ENCODE results near the gene TXNDC8.

The TXNDC8 gene

DNA sequence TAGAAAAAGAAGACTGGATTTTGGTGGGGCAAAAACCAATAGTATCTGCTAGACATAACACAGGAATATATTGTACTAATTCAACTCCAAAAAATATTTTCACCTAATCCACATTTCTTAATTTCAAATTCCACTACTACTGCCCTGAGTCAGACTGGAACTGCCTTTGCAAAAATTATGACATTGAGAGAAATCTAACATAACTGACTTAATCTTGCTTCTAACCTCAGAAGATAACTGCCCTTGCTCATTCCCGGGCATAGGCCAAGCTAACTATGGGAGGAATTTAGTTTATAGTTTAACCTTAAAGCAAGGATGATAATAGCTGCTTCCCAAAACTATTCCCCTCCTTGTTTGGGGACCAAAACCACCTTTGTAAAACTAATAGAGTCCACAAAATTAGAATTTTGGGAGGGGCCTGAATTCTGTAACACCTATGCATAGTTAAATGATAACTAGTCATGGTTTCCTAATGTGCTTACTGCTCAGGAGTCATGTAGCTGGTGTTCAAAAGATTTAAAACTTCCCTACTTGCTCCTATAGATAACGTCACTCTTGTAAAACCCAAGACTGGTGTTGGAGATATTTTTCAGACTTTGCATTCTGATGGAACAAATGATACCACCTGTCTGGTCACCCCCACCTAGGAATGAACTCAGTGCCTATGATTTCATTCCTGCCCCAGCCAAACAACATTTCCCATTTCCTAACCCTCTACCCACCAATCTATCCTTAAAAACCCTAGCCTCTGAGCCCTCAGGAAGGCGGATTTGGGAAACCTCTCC lies 67.3 kb downstream of the TXNDC8 start:
- H3K27me3 ChIP-seq (ENCODE audit: insufficient read depth, low read length), result no peaks in the 10 kb centered on the region
- no peaks in the 10 kb centered on the region for H3K36me3 ChIP-seq (ENCODE audit: insufficient read depth, low read depth, low read length)
- H3K4me1 ChIP-seq (ENCODE audit: insufficient read depth, low read length), result no peaks in the 10 kb centered on the region
- H3K27ac ChIP-seq (ENCODE audit: low read length), result no peak overlapping the region
- H3K9me3 ChIP-seq (ENCODE audit: insufficient read depth, low read depth, low read length), result no peaks in the 10 kb centered on the region
- no peak overlapping the region for H3K4me3 ChIP-seq (ENCODE audit: low read length)
- H3K9ac ChIP-seq (ENCODE audit: low read depth, low read length), result no peak overlapping the region

DNA sequence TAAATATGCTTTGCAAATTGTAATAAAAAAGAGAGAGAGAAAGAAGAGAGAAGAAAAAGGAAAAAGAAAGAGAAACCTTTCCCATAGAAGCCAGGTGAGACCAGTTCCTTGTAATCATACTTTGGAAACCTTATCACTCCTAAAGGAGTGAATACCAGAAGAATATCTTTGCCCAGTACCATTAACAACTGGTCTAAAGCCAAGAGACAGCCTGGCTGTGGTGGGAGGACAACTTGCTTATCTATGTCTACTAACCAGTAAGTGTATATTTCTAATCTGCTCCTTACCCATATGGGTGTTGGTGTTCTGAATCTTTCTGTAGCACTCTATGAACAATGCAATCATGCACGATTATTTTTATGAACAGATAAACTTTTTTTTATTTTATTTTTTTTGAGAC lies 70.9 kb downstream of the TXNDC8 start:
- Histone ChIP-seq H3K36me3 (ENCODE audit: insufficient read depth, low read depth, low read length) (no peaks in the 10 kb centered on the region), H3K27ac (ENCODE audit: low read length) (no peak overlapping the region), H3K4me3 (ENCODE audit: low read length) (no peak overlapping the region), H3K9me3 (ENCODE audit: insufficient read depth, low read depth, low read length) (no peaks in the 10 kb centered on the region), H3K9ac (ENCODE audit: low read depth, low read length) (no peak overlapping the region), H3K4me1 (ENCODE audit: insufficient read depth, low read length) (no peaks in the 10 kb centered on the region), H3K27me3 (ENCODE audit: insufficient read depth, low read length) (no peaks in the 10 kb centered on the region)

DNA sequence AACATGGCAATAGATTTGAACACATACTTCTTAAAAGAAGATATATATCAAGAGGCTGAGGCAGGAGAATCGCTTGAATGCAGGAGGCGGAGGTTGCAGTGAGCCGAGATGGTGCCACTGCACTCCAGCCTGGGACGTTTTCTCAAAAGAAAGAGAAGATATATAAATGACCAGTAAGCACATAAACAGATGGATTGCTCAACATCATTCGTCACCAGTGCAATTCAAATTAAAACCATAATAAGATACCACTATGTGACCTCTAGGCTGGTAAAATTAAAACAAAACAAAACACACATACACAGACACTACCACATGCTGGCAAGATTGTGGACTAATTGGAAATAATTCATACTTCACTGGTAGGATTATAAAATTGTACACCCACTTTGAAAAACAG lies 76.0 kb downstream of the TXNDC8 start:
- Histone ChIP-seq H3K27ac (ENCODE audit: low read length) (no peak overlapping the region), H3K36me3 (ENCODE audit: insufficient read depth, low read depth, low read length) (no peaks in the 10 kb centered on the region), H3K9me3 (ENCODE audit: insufficient read depth, low read depth, low read length) (no peaks in the 10 kb centered on the region), H3K4me3 (ENCODE audit: low read length) (no peak overlapping the region), H3K9ac (ENCODE audit: low read depth, low read length) (no peak overlapping the region), H3K27me3 (ENCODE audit: insufficient read depth, low read length) (no peaks in the 10 kb centered on the region), H3K4me1 (ENCODE audit: insufficient read depth, low read length) (peaks cover 12% of the 10 kb centered on the region; the same call in 1 of the 2 replicates)

DNA sequence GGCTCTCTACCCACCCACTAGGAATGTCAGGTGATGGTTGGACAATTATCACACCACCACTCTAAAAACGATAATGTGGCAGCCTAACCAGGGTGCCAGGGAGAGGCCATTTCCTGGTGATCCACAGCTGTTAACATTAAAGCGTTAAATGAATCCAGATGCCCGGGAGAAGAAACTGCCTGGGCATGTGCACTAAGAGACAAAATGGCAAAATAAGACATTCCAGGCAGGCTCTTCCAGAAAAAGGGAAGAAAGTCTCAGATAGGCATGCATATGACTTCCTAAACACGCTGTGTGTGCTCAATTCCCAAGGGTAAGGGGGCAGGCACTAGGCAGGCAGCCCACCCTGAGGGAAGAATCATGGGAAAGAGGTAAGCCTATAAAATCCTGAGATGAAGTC lies 76.8 kb downstream of the TXNDC8 start:
- Histone ChIP-seq H3K4me1 (ENCODE audit: insufficient read depth, low read length) (peaks cover 12% of the 10 kb centered on the region; the same call in 1 of the 2 replicates), H3K4me3 (ENCODE audit: low read length) (no peak overlapping the region), H3K9ac (ENCODE audit: low read depth, low read length) (no peak overlapping the region), H3K27me3 (ENCODE audit: insufficient read depth, low read length) (no peaks in the 10 kb centered on the region), H3K36me3 (ENCODE audit: insufficient read depth, low read depth, low read length) (no peaks in the 10 kb centered on the region), H3K9me3 (ENCODE audit: insufficient read depth, low read depth, low read length) (no peaks in the 10 kb centered on the region), H3K27ac (ENCODE audit: low read length) (no peak overlapping the region)

DNA sequence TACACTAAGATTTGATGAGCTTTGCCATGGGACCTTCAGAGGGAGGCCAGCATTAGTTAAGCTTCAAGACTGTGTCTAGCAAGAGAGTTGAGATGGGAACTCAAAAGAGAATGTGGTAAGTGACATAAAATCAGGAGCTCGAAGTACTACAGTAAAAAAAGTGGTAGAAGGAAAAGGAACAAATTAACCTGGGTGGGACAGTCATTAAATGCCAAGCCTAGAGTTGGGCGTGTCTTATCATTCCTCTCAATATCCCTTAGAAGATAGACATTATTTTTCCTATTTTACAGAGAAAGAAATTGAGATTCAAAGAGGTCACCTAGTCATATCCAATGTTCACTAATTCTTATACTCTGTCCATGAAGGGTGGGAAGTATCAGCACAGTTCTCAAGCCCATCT lies 78.1 kb downstream of the TXNDC8 start:
- Histone ChIP-seq H3K4me1 (ENCODE audit: insufficient read depth, low read length) (peaks cover 13% of the 10 kb centered on the region; the same call in 1 of the 2 replicates), H3K36me3 (ENCODE audit: insufficient read depth, low read depth, low read length) (no peaks in the 10 kb centered on the region)

DNA sequence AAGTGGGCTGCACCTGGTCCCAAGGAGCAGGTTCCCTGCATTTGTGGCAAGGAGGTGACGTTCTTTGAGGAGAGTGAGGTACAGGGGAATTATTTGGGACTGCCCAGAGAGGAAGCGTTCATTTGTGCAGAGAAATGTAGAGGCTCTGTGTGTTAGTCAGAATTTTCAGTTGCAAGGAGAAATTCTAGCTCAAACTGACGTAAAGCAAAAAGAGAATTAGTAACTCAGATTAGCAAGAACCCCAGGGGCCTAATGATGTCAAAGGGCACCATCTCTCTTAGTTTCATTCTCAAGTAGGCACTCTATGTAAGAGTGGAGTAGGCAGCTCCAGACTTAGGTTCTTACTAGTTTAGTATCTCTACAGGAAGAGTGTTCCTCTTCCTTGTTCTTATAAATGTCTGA lies 79.0 kb downstream of the TXNDC8 start:
- H3K9me3 ChIP-seq (ENCODE audit: insufficient read depth, low read depth, low read length), result no peaks in the 10 kb centered on the region
- no peak overlapping the region for H3K4me3 ChIP-seq (ENCODE audit: low read length)
- no peaks in the 10 kb centered on the region for H3K36me3 ChIP-seq (ENCODE audit: insufficient read depth, low read depth, low read length)
- no peak overlapping the region for H3K9ac ChIP-seq (ENCODE audit: low read depth, low read length)
- no peaks in the 10 kb centered on the region for H3K27me3 ChIP-seq (ENCODE audit: insufficient read depth, low read length)
- H3K27ac ChIP-seq (ENCODE audit: low read length), result no peak overlapping the region
- H3K4me1 ChIP-seq (ENCODE audit: insufficient read depth, low read length), result peaks cover 21% of the 10 kb centered on the region

More for the DNA sequence above, 78.1 kb downstream of the TXNDC8 start:
- no peak overlapping the region for H3K27ac ChIP-seq (ENCODE audit: low read length)
- H3K9me3 ChIP-seq (ENCODE audit: insufficient read depth, low read depth, low read length), result no peaks in the 10 kb centered on the region
- no peak overlapping the region for H3K9ac ChIP-seq (ENCODE audit: low read depth, low read length)
- no peak overlapping the region for H3K4me3 ChIP-seq (ENCODE audit: low read length)
- no peaks in the 10 kb centered on the region for H3K27me3 ChIP-seq (ENCODE audit: insufficient read depth, low read length)

DNA sequence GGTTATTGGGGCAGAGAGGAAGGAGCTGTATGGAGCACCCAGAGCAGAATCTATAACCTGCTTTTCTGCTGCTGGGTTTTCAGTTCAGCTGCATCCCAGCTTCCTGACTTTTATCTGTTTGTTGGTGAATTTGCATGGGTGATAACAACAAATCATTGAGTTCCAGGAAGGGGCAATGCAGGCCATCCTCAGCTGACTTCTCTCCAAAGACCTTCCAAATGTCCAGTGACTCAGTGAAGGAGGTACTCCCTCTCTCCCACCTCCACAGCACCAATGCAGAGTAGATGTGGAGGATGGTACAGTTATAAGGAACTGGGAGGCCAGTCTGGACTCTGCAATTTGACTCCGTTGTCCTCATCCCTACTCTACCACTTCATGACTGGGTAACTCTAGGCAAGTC lies 79.7 kb downstream of the TXNDC8 start:
- H3K9me3 ChIP-seq (ENCODE audit: insufficient read depth, low read depth, low read length), result no peaks in the 10 kb centered on the region
- H3K36me3 ChIP-seq (ENCODE audit: insufficient read depth, low read depth, low read length), result no peaks in the 10 kb centered on the region
- H3K27ac ChIP-seq (ENCODE audit: low read length), result no peak overlapping the region
- no peak overlapping the region for H3K9ac ChIP-seq (ENCODE audit: low read depth, low read length)
- peaks cover 24% of the 10 kb centered on the region for H3K4me1 ChIP-seq (ENCODE audit: insufficient read depth, low read length)
- peak overlapping the region; percentile 74; the same call in 1 of the 2 replicates for H3K4me3 ChIP-seq (ENCODE audit: low read length)
- no peaks in the 10 kb centered on the region for H3K27me3 ChIP-seq (ENCODE audit: insufficient read depth, low read length)

- Histone ChIP-seq H3K4me1 (ENCODE audit: insufficient read depth, low read length) (peaks cover 24% of the 10 kb centered on the region), H3K4me3 (ENCODE audit: low read length) (peak overlapping the region; percentile 74), H3K27me3 (ENCODE audit: insufficient read depth, low read length) (no peaks in the 10 kb centered on the region), H3K27ac (ENCODE audit: low read length) (peak overlapping the region; percentile 30), H3K9ac (ENCODE audit: low read depth, low read length) (peak overlapping the region; percentile 68), H3K9me3 (ENCODE audit: insufficient read depth, low read depth, low read length) (no peaks in the 10 kb centered on the region), H3K36me3 (ENCODE audit: insufficient read depth, low read depth, low read length) (no peaks in the 10 kb centered on the region)
Observed at GRCh38 chr9:110257097-110257841, 80.4 kb downstream of the TXNDC8 start.

GRCh38 chr9:110256380-110257096 lies 81.1 kb downstream of the TXNDC8 start, which contains the start of gene TXN:
Gene TXN (minus strand): TSS chr9:110256507. CDS start chr9:110256435, 72 bp downstream.
- no peaks in the 10 kb centered on the region for H3K9me3 ChIP-seq (ENCODE audit: insufficient read depth, low read depth, low read length)
- H3K4me3 ChIP-seq (ENCODE audit: low read length), result peak within 1 kb of the TSS; percentile 74
- H3K27ac ChIP-seq (ENCODE audit: low read length), result peak within 1 kb of the TSS; percentile 30
- no peaks in the 10 kb centered on the region for H3K27me3 ChIP-seq (ENCODE audit: insufficient read depth, low read length)
- peaks cover 24% of the 10 kb centered on the region for H3K4me1 ChIP-seq (ENCODE audit: insufficient read depth, low read length)
- H3K36me3 ChIP-seq (ENCODE audit: insufficient read depth, low read depth, low read length), result no peaks in the 10 kb centered on the region
- peak within 1 kb of the TSS; percentile 68 for H3K9ac ChIP-seq (ENCODE audit: low read depth, low read length)

DNA sequence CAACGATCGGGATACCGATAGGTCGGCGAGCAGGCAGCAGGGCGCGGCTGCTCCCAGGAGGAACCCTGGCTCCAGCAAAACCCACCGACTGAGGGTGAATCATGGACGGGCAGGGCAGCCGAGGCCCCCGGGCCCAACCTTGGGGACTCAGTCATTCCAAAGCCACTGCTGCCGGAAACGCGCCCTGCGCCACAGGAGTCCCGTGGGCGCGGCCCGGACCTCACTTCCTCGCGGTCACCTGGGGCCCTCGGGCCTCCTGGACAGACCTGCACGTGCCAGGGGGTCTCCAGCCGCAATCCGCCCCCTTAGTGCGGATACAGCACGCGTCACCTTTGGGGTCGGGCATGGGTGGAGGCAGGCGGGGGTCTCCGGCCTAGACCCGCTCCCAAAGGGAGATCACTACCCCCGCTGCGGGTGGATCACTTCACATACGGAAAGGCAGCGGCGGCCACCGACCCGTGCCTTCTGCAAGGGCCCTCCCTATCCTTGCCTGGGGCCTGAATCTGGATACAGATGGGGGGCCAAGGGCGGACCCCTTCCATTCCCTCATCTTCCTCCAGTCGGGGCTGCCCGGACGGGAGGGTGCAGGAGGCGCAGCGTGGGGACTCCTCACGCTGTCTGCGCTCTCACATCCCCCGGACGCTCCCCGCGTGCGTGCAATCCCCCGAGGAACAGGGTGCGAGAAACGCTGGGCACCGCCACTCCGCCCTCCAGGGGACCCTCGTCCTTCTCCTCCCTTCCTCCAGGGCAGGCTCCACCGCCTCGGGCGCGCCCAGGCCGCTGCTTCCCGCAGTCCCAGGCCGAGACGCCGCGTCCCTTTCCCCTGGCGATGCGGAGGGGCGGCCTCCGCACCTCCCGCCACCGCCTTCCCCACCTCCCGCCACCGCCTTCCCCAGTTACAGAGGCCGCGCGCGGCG lies 81.9 kb downstream of the TXNDC8 start:
- Histone ChIP-seq H3K9me3 (ENCODE audit: insufficient read depth, low read depth, low read length) (no peaks in the 10 kb centered on the region), H3K9ac (ENCODE audit: low read depth, low read length) (peak overlapping the region; percentile 53), H3K4me1 (ENCODE audit: insufficient read depth, low read length) (peaks cover 24% of the 10 kb centered on the region), H3K27me3 (ENCODE audit: insufficient read depth, low read length) (no peaks in the 10 kb centered on the region), H3K4me3 (ENCODE audit: low read length) (peak overlapping the region; percentile 74), H3K27ac (ENCODE audit: low read length) (no peak overlapping the region), H3K36me3 (ENCODE audit: insufficient read depth, low read depth, low read length) (peaks cover 5% of the 10 kb centered on the region; the same call in 1 of the 2 replicates)

DNA sequence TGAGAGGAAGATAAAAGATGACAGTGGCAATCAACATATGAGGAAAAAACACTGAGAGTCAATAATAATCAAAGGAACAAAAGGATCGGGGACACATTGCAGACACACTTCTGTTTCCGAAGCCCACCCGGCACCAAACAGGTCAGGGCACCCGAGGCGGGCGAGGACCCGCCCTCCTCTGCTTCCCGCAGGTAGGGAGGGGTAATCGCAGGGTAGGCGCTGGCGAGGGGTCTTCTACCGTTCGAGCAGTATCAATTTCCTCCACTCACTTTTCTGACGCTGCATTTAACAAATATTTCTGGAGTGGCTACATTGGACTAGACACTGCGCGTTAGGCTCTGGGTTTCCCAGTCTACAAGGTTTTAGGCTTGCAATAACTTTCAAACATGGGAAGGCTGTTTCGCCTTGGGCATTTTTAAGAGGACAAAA lies 82.6 kb downstream of the TXNDC8 start:
- H3K4me1 ChIP-seq (ENCODE audit: insufficient read depth, low read length), result peaks cover 24% of the 10 kb centered on the region
- no peaks in the 10 kb centered on the region for H3K9me3 ChIP-seq (ENCODE audit: insufficient read depth, low read depth, low read length)
- H3K36me3 ChIP-seq (ENCODE audit: insufficient read depth, low read depth, low read length), result peaks cover 11% of the 10 kb centered on the region
- no peaks in the 10 kb centered on the region for H3K27me3 ChIP-seq (ENCODE audit: insufficient read depth, low read length)
- peak overlapping the region; percentile 74 for H3K4me3 ChIP-seq (ENCODE audit: low read length)
- H3K9ac ChIP-seq (ENCODE audit: low read depth, low read length), result peak overlapping the region; percentile 53
- no peak overlapping the region for H3K27ac ChIP-seq (ENCODE audit: low read length)
